ENCODE results near the gene PHC2. TPM values are rescaled to one million over a fixed set of nuclear protein-coding genes. Genes with fewer than 3 reads are reported as not detected.
A peak's percentile ranks its signal among the peaks of the same experiment; 100 is the strongest.

Gene PHC2
- total and polyA plus RNA-seq, 11 donors: 79.7 to 194 (median 99.4) TPM

DNA sequence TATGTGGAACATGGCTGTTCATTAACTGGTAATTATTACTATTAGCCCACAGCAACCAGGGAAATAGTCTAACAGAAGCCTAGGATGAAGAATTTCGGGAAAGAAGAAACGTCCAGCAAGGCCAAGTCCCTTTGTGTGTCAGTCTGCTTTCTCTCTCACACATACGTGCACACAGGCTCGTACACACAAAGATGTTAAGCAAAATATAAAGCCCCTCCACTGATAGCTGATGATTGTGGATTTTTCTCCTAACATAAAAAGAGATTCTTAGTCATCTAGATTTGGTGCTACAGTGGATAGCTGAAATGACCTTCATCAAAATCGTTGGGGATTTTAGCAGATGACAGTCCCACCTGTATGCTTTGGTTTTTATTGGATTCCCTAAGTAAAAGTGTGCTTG, 67.9 kb downstream of the PHC2 start:
- Histone ChIP-seq H3K4me3 (no peak overlapping the region), H3K36me3 (peaks cover 0 to 2% (median 0%) of the 10 kb centered on the region in 9 donors), H3K9me3 (no peaks in the 10 kb centered on the region), H3K27me3 (no peaks in the 10 kb centered on the region), H3K4me1 (peaks cover 17 to 94% (median 70%) of the 10 kb centered on the region in 12 donors), H3K27ac (peak overlapping the region in 11 of 12 donors; percentile 50 to 86 (median 72))
- 53 to 59% (median 57%) methylated on average over 5 of the region's 5 CpGs for WGBS, 4 donors
- no peak for ATAC-seq
- no peak for DNase-seq
- intact Hi-C loops (cut with DNase I): loop anchor here in 7 of 10 donors (5.0 to 10.0 kb wide), 5 partner anchors 138 to 268 kb away; no protein-coding TSS in a partner anchor
- TF ChIP-seq, protein P1, sequence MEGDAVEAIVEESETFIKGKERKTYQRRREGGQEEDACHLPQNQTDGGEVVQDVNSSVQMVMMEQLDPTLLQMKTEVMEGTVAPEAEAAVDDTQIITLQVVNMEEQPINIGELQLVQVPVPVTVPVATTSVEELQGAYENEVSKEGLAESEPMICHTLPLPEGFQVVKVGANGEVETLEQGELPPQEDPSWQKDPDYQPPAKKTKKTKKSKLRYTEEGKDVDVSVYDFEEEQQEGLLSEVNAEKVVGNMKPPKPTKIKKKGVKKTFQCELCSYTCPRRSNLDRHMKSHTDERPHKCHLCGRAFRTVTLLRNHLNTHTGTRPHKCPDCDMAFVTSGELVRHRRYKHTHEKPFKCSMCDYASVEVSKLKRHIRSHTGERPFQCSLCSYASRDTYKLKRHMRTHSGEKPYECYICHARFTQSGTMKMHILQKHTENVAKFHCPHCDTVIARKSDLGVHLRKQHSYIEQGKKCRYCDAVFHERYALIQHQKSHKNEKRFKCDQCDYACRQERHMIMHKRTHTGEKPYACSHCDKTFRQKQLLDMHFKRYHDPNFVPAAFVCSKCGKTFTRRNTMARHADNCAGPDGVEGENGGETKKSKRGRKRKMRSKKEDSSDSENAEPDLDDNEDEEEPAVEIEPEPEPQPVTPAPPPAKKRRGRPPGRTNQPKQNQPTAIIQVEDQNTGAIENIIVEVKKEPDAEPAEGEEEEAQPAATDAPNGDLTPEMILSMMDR (IDR thresholded peaks at IDR 0.05): no peak
- TF ChIP-seq POLR2A (IDR thresholded peaks at IDR 0.05): no peak

DNA sequence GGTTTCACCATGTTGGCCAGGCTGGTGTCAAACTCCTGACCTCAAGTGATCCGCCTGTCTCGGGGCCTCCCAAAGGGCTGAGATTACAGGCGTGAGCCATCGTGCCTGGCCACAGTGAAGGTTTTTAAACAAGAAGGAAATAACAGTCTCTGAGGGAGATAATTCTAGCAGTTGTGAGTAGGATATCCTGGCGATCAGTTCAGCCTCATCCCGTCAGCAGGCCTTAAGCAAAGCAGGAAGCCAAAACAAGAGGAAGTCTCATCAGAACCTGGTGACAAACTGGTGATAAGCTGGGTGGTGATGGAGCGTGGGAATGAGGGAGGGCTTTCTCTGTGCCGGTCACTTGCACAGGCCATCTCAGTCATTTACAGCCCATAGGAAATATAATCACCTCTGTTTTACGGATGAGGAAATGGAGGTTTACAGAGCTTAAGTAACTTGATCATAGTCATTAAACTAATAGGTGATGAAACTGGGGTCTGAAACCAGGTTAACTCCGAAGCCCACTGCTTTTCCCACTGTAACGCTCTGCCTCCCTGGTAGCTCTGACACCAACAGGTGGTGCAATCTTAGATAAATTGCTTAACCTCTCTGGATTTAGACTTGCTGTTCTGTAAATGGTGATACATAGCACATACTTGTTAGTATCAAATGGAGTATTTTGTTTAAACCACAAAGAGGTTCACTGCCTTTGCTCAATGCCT, 69.2 kb downstream of the PHC2 start:
- intact Hi-C loops (cut with DNase I): loop anchor here in 7 of 10 donors (5.0 to 10.0 kb wide), 5 partner anchors 137 to 267 kb away; no protein-coding TSS in a partner anchor
- Histone ChIP-seq H3K4me1 (peaks cover 17 to 86% (median 59%) of the 10 kb centered on the region in 12 donors), H3K36me3 (peaks cover 0 to 4% (median 0%) of the 10 kb centered on the region in 9 donors), H3K27me3 (no peaks in the 10 kb centered on the region), H3K27ac (peak overlapping the region in 11 of 12 donors; percentile 23 to 85 (median 65)), H3K9me3 (no peaks in the 10 kb centered on the region), H3K4me3 (no peak overlapping the region)
- DNase-seq (peak in 2 of 5 donors; percentile 32 to 52), ATAC-seq (peak; percentile 9 to 74 (median 55))
- 21 to 28% (median 24%) methylated on average over 11 of the region's 11 CpGs for WGBS, 4 donors
- TF ChIP-seq, protein P1 (IDR thresholded peaks at IDR 0.05): no peak
- no peak for TF ChIP-seq POLR2A (IDR thresholded peaks at IDR 0.05)

DNA sequence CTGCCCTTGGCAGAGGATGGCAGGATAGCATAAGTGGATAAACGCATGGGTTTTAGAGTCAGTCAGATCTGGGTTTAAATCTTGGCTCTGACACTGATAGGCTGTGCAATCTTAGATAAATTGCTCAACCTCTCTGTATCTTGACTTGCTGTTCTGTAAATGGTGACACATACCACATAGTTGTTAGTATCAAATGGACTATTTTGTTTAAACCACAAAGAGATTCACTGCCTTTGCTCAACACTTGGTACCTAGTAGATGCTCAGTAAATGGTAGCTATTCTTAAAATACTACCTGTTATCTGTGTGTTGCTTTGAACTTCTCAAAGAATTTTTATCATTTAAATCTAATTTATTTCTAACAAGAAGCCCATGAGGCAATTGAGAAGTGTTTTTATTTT, 70.5 kb downstream of the PHC2 start:
- Histone ChIP-seq H3K4me3 (no peak overlapping the region), H3K4me1 (peaks cover 13 to 73% (median 46%) of the 10 kb centered on the region in 12 donors), H3K36me3 (peaks cover 0 to 4% (median 0%) of the 10 kb centered on the region in 9 donors), H3K9me3 (no peaks in the 10 kb centered on the region), H3K27ac (no peak overlapping the region), H3K27me3 (no peaks in the 10 kb centered on the region)
- TF ChIP-seq POLR2A (IDR thresholded peaks at IDR 0.05): no peak
- TF ChIP-seq, protein P1 (IDR thresholded peaks at IDR 0.05): no peak
- ATAC-seq (no peak), DNase-seq (no peak)
- WGBS, 4 donors: 66 to 73% (median 67%) methylated on average over 1 of the region's 1 CpG
- intact Hi-C loops (cut with DNase I): loop anchor here in 7 of 10 donors (5.0 to 10.0 kb wide), 5 partner anchors 136 to 266 kb away; no protein-coding TSS in a partner anchor

DNA sequence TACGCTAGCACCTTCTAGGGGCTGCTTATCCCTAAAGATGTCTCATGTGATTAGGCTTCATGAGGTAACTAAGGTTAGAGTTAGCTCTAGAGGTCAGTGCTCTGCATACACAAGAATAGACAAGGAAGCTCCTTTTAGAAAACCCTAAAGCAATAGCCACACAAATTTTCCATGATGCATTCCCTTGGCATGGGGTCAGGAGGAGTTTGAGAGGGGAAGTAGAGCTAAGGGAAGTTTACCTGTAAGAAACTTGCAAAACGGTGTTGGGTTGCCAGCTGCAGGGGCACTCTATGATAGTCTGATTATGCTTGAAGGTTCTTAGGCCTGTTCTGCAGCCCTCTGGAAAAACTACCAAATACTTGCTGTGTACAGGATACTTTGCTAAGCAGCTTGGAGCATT, 71.0 kb downstream of the PHC2 start:
- no peaks in the 10 kb centered on the region for H3K9me3 ChIP-seq
- ATAC-seq: no peak
- H3K27me3 ChIP-seq: no peaks in the 10 kb centered on the region
- H3K27ac ChIP-seq: no peak overlapping the region
- peaks cover 9 to 69% (median 41%) of the 10 kb centered on the region in 12 donors for H3K4me1 ChIP-seq
- intact Hi-C loops (cut with DNase I): loop anchor here in 7 of 10 donors (5.0 to 10.0 kb wide), 5 partner anchors 135 to 265 kb away; no protein-coding TSS in a partner anchor
- no peak overlapping the region for H3K4me3 ChIP-seq
- H3K36me3 ChIP-seq: peaks cover 0 to 4% (median 0%) of the 10 kb centered on the region in 9 donors
- no peak for TF ChIP-seq POLR2A (IDR thresholded peaks at IDR 0.05)
- TF ChIP-seq, protein P1 (IDR thresholded peaks at IDR 0.05): no peak
- 72 to 79% (median 78%) methylated on average over 2 of the region's 2 CpGs for WGBS, 4 donors
- DNase-seq: no peak

Measured in heart left ventricle (tissue), 16 donors.